Natural killer cell treated with Interleukin-12 subunit alpha and Interleukin-12 subunit beta and Interleukin-15 and Interleukin-18, amount 100 ng/mL, for 72 hours (primary cell): ENCODE results near the gene ZNF543. TPM values are rescaled to one million over a fixed set of nuclear protein-coding genes. Genes with fewer than 3 reads are reported as not detected.

Experiments
- ATAC-seq, 2 donors: fragments of 150-1000 bp; cut with Tn5 transposase in 1 of 2; sonication (Bioruptor Pico), chemical (Tn5 transposase) in 1 of 2; 2 replicates each; pipeline ENCODE4 v1.10.0; 2021
- DNase-seq: peaks from one replicate; pipeline ENCODE4 v3.0.0; 2022; ENCODE audit warnings: low spot score
- H3K27ac Mint-ChIP-seq, 2 donors: 1 replicate in 1 of 2; 2 replicates in 1 of 2; pipeline ENCODE4 v1.8.0; 2022; ENCODE audit warnings: mixed read lengths in 2 of 2, mild to moderate bottlenecking in 1 of 2, moderate library complexity in 1 of 2
- H3K27me3 Mint-ChIP-seq, 2 donors: 1 replicate in 1 of 2; 2 replicates in 1 of 2; pipeline ENCODE4 v1.8.0; 2022; ENCODE audit warnings: mixed read lengths in 2 of 2
- H3K36me3 Mint-ChIP-seq: one replicate; pipeline ENCODE4 v1.8.0; 2022; ENCODE audit warnings: mixed read lengths
- H3K4me1 Mint-ChIP-seq, 2 donors: 1 replicate in 1 of 2; 2 replicates in 1 of 2; pipeline ENCODE4 v1.8.0; 2022; ENCODE audit warnings: low read depth in 2 of 2, mixed read lengths in 2 of 2, mild to moderate bottlenecking in 1 of 2
- H3K4me3 Mint-ChIP-seq: one replicate; pipeline ENCODE4 v1.8.0; 2022; ENCODE audit warnings: mixed read lengths
- H3K9me3 Mint-ChIP-seq: 2 replicates; pipeline ENCODE4 v1.8.0; 2022; ENCODE audit warnings: mixed read lengths
- total RNA-seq, 2 donors: library from RNA; stranded (reverse); gene quantifications; one replicate each; pipeline ENCODE4 v1.2.3, GENCODE V29; 2022

Gene ZNF543
- total RNA-seq, 2 donors from 2014 or later, result 5.9 to 7.2 TPM

DNA sequence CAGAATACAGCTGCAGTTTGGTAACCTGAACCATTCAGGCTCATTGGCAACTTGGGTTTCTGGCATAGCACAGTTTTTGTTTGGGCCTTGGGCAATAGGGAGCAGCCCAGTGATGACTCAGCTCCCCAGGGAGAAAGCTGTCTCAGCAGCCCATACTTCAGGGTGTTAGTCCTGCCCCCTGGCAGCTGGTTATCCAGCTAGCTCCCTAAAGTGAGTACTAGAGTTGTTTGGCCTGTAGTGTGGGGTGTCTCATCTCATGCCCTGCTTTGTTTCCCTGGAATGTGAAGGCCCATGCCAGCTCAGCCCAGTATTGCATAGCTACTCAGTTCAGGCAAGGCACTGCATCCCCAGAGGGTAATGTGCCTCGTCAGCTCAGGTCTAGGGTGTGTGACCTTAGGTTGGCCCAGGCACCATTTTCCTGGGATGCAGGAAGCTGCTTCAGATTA is 18.2 kb upstream of the ZNF543 start:
- Mint-ChIP-seq H3K27ac (no peak overlapping the region), H3K9me3 (no peaks in the 10 kb centered on the region), H3K4me1 (peaks cover 12 to 13% of the 10 kb centered on the region in 2 donors), H3K27me3 (no peaks in the 10 kb centered on the region), H3K36me3 (peaks cover 47% of the 10 kb centered on the region), H3K4me3 (no peak overlapping the region)
- DNase-seq, result no peak
- no peak for ATAC-seq

DNA sequence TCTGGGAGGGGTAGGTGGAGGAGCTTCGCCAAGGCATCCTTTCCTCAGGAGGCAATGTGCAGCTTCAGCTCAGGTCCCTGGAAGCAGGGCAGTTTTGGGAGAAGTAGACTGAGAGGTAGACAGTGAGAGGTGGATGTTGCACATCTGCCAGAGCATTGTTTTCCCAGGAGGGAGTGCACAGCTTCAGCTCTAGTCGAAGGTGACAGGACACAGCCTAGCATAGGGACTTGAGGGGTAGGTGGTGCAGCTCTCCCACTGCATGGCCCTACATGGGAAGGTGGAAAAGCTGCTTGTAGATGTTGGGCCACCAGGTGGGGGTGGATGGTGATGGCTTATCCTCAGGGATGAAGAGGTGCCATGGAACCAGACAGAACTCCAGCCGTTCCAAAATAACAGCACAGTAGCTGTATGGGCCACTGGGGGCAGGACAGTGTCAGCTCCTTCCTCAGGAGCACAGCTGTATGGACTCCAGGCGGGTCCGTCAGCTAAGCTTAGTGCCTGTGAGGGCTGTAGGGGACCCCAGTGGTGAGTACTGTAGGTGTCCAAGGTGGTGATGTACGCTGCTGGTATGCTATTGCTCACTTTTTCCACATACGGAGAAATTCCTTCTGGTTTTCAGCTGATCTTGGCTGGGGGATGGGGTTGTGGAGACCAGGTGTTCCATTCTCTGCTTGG is 17.4 kb upstream of the ZNF543 start:
- Mint-ChIP-seq H3K9me3 (no peaks in the 10 kb centered on the region), H3K4me1 (peaks cover 7 to 10% of the 10 kb centered on the region in 2 donors), H3K27me3 (no peaks in the 10 kb centered on the region), H3K36me3 (peaks cover 39% of the 10 kb centered on the region), H3K27ac (no peak overlapping the region), H3K4me3 (no peak overlapping the region)
- DNase-seq (no peak), ATAC-seq (no peak)

DNA sequence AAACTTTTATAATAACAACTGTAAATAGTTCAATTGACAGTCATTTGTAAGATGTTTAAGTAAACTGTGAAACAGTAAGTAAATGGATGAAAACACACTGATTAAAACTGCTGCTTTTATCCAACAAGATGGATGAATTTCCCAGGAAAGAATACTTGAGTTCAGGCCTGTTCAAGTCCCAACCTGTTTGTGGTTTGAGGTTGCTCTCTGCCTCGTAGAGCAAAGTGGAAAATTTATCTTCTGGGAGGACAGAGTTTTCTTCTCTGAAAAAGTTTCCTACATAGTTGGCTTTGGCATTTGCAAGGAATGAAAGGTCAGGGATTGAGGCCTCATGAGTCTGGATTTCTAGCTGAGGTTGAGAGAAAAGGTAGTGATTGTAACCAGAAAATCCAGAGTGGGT is 15.2 kb upstream of the ZNF543 start:
- Mint-ChIP-seq H3K27me3 (no peaks in the 10 kb centered on the region), H3K36me3 (peaks cover 37% of the 10 kb centered on the region)
- no peak for ATAC-seq

GRCh38 chr19:57308514-57308913 is 11.8 kb upstream of the ZNF543 start:
- Mint-ChIP-seq H3K4me1 (peaks cover 3 to 4% of the 10 kb centered on the region in 2 donors), H3K9me3 (peaks cover 7% of the 10 kb centered on the region), H3K27me3 (peaks cover 2 to 10% of the 10 kb centered on the region in 2 donors), H3K27ac (no peak overlapping the region), H3K36me3 (peaks cover 22% of the 10 kb centered on the region), H3K4me3 (no peak overlapping the region)
- DNase-seq, result no peak
- no peak for ATAC-seq

More for the DNA sequence above, 15.2 kb upstream of the ZNF543 start:
- Mint-ChIP-seq H3K4me1 (peaks cover 3 to 8% of the 10 kb centered on the region in 2 donors), H3K9me3 (peaks cover 3% of the 10 kb centered on the region), H3K27ac (no peak overlapping the region), H3K4me3 (no peak overlapping the region)
- no peak for DNase-seq

GRCh38 chr19:57310792-57311191 is 9.5 kb upstream of the ZNF543 start:
- Mint-ChIP-seq H3K27ac (no peak overlapping the region), H3K36me3 (peaks cover 25% of the 10 kb centered on the region), H3K4me1 (peaks cover 3 to 4% of the 10 kb centered on the region in 2 donors), H3K27me3 (peaks cover 25 to 29% of the 10 kb centered on the region in 2 donors), H3K9me3 (peaks cover 7% of the 10 kb centered on the region), H3K4me3 (no peak overlapping the region)
- DNase-seq (no peak), ATAC-seq (no peak)

DNA sequence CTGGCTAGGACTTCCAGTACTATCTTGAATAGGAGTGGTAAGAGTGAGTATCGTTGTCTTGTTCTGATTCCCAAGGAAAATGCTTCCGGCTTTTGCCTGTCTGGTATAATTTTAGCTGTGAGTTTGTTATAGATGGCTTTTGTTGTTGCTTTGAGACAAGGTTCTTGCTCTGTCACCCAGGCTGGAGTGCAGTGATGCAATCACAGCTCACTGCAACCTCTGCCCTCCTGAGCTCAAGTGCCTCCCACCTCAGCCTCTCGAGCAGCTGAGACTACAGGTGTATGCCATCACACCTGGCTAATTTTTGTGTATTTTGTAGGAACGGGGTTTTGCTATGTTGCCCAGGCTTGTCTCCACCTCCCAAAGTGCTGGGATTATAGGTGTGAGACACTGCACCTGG is 6.1 kb upstream of the ZNF543 start:
- Mint-ChIP-seq H3K9me3 (peaks cover 12% of the 10 kb centered on the region), H3K4me3 (no peak overlapping the region), H3K36me3 (peaks cover 25% of the 10 kb centered on the region), H3K27me3 (peaks cover 45 to 46% of the 10 kb centered on the region in 2 donors), H3K4me1 (peaks cover 0 to 4% of the 10 kb centered on the region in 2 donors), H3K27ac (no peak overlapping the region)
- no peak for DNase-seq
- no peak for ATAC-seq

- DNase-seq (no peak), ATAC-seq (no peak)
- no peak overlapping the region for H3K27ac Mint-ChIP-seq
- H3K4me3 Mint-ChIP-seq, result no peak overlapping the region
- peaks cover 22 to 26% of the 10 kb centered on the region in 2 donors for H3K4me1 Mint-ChIP-seq
- peaks cover 8% of the 10 kb centered on the region for H3K9me3 Mint-ChIP-seq
- H3K36me3 Mint-ChIP-seq, result peaks cover 24% of the 10 kb centered on the region
- H3K27me3 Mint-ChIP-seq, result peaks cover 45 to 46% of the 10 kb centered on the region in 2 donors
These were observed 2.8 kb upstream of the ZNF543 start for GRCh38 chr19:57317503-57317902.

DNA sequence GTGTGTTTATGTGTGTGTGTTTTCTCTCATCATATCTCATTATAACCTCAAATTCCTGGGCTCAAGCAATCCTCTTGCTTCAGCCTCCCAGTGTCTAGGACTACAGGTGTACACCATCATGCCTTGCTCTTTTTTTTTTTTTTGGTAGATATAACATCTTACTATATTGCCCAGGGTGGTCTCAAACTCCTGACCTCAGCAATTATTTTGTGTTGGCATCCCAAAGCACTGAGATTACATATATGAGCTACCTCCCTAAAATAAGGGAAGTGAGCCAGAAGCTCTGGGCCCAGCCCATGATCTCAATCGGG is 448 bp upstream of the ZNF543 start:
- Mint-ChIP-seq H3K4me1 (peaks cover 27 to 31% of the 10 kb centered on the region in 2 donors), H3K9me3 (peaks cover 12% of the 10 kb centered on the region), H3K36me3 (peaks cover 29% of the 10 kb centered on the region), H3K4me3 (peak overlapping the region; percentile 99), H3K27ac (peak overlapping the region; percentile 92 to 96), H3K27me3 (peaks cover 25 to 31% of the 10 kb centered on the region in 2 donors)
- no peak for DNase-seq
- no peak for ATAC-seq

DNA sequence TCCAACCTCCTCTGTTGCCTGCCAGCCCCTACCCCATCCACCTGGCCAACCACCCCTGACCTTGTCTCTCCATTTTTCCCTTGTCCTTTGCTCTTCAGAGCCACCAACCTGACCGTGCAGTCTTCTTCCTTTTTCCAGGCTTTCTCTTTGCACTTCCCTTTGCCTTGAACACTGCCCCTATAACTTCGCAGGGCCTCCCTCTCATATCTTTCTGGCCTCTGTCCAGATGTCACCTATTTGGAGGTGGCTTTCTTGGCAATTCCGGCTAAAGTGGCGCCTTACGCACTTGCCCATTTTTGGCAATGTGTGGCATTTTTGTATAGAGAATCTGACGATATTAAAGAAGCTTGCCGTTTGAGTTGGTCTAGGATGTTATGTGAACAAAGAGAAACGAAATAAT is 844 bp downstream of the ZNF543 start:
- Mint-ChIP-seq H3K27ac (peak overlapping the region; percentile 92 to 96), H3K9me3 (peaks cover 9% of the 10 kb centered on the region), H3K27me3 (peaks cover 13 to 18% of the 10 kb centered on the region in 2 donors), H3K36me3 (peaks cover 26% of the 10 kb centered on the region), H3K4me3 (peak overlapping the region; percentile 99), H3K4me1 (peaks cover 27 to 31% of the 10 kb centered on the region in 2 donors)
- no peak for ATAC-seq
- DNase-seq, result no peak

- no peak for ATAC-seq
- H3K4me1 Mint-ChIP-seq, result peaks cover 27 to 31% of the 10 kb centered on the region in 2 donors
- no peak for DNase-seq
- peaks cover 7% of the 10 kb centered on the region for H3K9me3 Mint-ChIP-seq
- peak overlapping the region; percentile 92 to 96 for H3K27ac Mint-ChIP-seq
- H3K4me3 Mint-ChIP-seq, result peak overlapping the region; percentile 99
- peaks cover 20% of the 10 kb centered on the region for H3K36me3 Mint-ChIP-seq
- peaks cover 9 to 12% of the 10 kb centered on the region in 2 donors for H3K27me3 Mint-ChIP-seq
These were observed 1.5 kb downstream of the ZNF543 start for GRCh38 chr19:57321751-57322150.

DNA sequence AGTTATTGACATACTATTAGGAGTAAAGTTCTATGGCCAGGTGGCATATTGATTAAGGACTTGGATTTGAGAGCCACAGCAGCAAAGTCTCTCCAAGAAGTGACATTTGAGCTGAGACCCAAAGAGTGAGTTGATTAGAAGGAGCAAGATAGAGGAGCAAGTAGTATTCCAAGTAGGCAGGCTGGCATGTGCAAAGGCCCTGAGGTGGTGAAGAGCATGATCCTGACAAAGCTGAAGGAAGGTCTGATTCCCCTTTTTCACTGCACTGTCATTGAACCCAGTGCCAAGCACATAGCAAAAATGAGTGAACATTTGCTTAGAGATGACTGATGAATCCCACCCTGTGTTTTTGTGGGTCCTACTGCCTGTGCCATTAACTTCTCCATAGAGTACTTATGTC is 4.7 kb downstream of the ZNF543 start:
- Mint-ChIP-seq H3K27ac (no peak overlapping the region), H3K4me1 (peaks cover 23 to 25% of the 10 kb centered on the region in 2 donors), H3K9me3 (peaks cover 7% of the 10 kb centered on the region), H3K4me3 (no peak overlapping the region), H3K36me3 (peaks cover 45% of the 10 kb centered on the region), H3K27me3 (no peaks in the 10 kb centered on the region)
- ATAC-seq (no peak), DNase-seq (no peak)

DNA sequence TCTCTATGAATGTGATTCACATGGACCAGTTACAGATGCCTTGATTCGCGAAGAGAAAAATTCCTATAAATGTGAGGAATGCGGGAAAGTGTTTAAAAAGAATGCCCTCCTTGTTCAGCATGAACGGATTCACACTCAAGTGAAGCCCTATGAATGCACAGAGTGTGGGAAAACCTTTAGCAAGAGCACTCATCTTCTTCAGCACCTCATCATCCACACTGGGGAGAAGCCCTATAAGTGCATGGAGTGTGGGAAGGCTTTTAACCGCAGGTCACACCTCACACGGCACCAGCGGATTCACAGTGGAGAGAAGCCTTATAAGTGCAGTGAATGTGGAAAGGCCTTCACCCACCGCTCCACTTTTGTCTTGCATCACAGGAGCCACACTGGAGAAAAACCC is 7.7 kb downstream of the ZNF543 start:
- Mint-ChIP-seq H3K36me3 (peaks cover 43% of the 10 kb centered on the region), H3K4me1 (peaks cover 0 to under 1% of the 10 kb centered on the region in 2 donors), H3K27ac (no peak overlapping the region), H3K9me3 (no peaks in the 10 kb centered on the region), H3K4me3 (no peak overlapping the region), H3K27me3 (no peaks in the 10 kb centered on the region)
- DNase-seq (no peak), ATAC-seq (no peak)

DNA sequence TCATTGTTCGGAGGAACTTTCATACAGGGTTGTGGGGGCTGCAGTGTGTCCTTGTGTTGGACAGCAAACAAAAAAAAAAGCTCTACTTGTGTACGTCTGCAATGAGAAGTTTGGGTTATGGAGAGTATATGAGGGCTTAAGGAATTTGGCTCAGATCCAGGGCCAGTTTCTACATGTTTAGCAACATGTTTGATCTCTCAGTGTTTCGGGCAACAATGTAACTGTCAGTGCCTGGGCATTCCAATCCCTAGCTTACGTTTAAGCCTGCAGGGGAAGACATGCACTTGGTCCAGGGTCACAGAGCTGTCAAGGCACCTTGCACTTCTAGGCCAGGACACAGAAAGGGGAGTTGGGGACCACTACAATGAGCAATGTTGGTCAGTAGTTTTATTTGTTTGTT is 13.9 kb downstream of the ZNF543 start:
- H3K27ac Mint-ChIP-seq, result no peak overlapping the region
- DNase-seq (no peak), ATAC-seq (no peak)
- H3K4me3 Mint-ChIP-seq, result no peak overlapping the region
- no peaks in the 10 kb centered on the region for H3K27me3 Mint-ChIP-seq
- peaks cover 21% of the 10 kb centered on the region for H3K36me3 Mint-ChIP-seq
- no peaks in the 10 kb centered on the region for H3K4me1 Mint-ChIP-seq
- H3K9me3 Mint-ChIP-seq, result no peaks in the 10 kb centered on the region

GRCh38 chr19:57338877-57339276 is 18.6 kb downstream of the ZNF543 start:
- H3K9me3 Mint-ChIP-seq, result peaks cover 3% of the 10 kb centered on the region
- H3K36me3 Mint-ChIP-seq, result peaks cover 14% of the 10 kb centered on the region
- H3K27me3 Mint-ChIP-seq, result no peaks in the 10 kb centered on the region
- no peak overlapping the region for H3K4me3 Mint-ChIP-seq
- DNase-seq (no peak), ATAC-seq (no peak)
- no peak overlapping the region for H3K27ac Mint-ChIP-seq
- no peaks in the 10 kb centered on the region for H3K4me1 Mint-ChIP-seq

DNA sequence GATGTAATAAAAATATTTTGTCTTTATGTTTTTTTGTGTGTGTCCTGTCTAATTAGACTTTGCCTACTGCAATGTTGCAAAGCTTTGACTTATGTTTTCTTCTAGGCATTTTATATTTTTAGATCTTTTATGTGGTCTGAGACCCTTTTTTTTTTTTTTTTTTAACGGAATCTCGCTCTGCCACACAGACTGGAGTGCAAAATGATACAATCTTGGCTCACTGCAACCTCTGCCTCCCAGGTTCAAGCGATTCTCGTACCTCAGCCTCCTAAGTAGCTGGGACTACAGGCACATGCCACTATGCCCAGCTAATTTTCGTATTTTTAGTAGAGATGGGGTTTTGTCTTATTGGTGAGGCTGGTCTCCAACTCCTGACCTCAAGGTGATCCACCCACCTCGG is 22.3 kb downstream of the ZNF543 start:
- H3K4me3 Mint-ChIP-seq, result no peak overlapping the region
- peaks cover 12 to 28% of the 10 kb centered on the region in 2 donors for H3K27me3 Mint-ChIP-seq
- H3K9me3 Mint-ChIP-seq, result peaks cover 3% of the 10 kb centered on the region
- H3K36me3 Mint-ChIP-seq, result peaks cover 4% of the 10 kb centered on the region
- ATAC-seq, result no peak
- no peak overlapping the region for H3K27ac Mint-ChIP-seq
- DNase-seq, result no peak
- H3K4me1 Mint-ChIP-seq, result no peaks in the 10 kb centered on the region
